Ishikawa (cell line): Measurements from ENCODE around the gene IGFBP4.
A peak's percentile ranks its signal among the peaks of the same experiment; 100 is the strongest.

Experiments used
- CEBPB ChIP-seq: IDR thresholded peaks from 2 replicates; pipeline ENCODE4 v1.6.1; 2012
- CREB1 ChIP-seq: IDR thresholded peaks from 2 replicates; pipeline ENCODE4 v1.6.1; 2012; ENCODE audit warnings: low read depth
- EGR1 ChIP-seq: IDR thresholded peaks from 2 replicates; pipeline ENCODE4 v1.6.1; 2012
- EP300 ChIP-seq: IDR thresholded peaks from 2 replicates; pipeline ENCODE4 v1.6.1; 2012; ENCODE audit warnings: borderline replicate concordance
- FOXM1 ChIP-seq: IDR thresholded peaks from 2 replicates; pipeline ENCODE4 v1.6.1; 2012; ENCODE audit warnings: low read depth, borderline replicate concordance
- MAX ChIP-seq: IDR thresholded peaks from 2 replicates; pipeline ENCODE4 v1.6.1; 2012
- NFIC ChIP-seq: IDR thresholded peaks from 2 replicates; pipeline ENCODE4 v1.6.1; 2012
- RAD21 ChIP-seq: IDR thresholded peaks from 2 replicates; pipeline ENCODE4 v1.6.1; 2012; ENCODE audit warnings: low read depth
- REST ChIP-seq: IDR thresholded peaks from 2 replicates; pipeline ENCODE4 v1.6.1; 2012; ENCODE audit warnings: low read depth, mild to moderate bottlenecking
- TAF1 ChIP-seq: IDR thresholded peaks from 2 replicates; pipeline ENCODE4 v1.6.1; 2012; ENCODE audit warnings: low read depth, mild to moderate bottlenecking
- TCF12 ChIP-seq: IDR thresholded peaks from 2 replicates; pipeline ENCODE4 v1.6.1; 2012; ENCODE audit warnings: low read depth
- TEAD4 ChIP-seq: IDR thresholded peaks from 2 replicates; pipeline ENCODE4 v1.6.1; 2012
- USF1 ChIP-seq: IDR thresholded peaks from 2 replicates; pipeline ENCODE4 v1.6.1; 2012
- YY1 ChIP-seq: IDR thresholded peaks from 2 replicates; pipeline ENCODE4 v1.6.1; 2012; ENCODE audit warnings: low read depth
- ZBTB7A ChIP-seq: IDR thresholded peaks from 2 replicates; pipeline ENCODE4 v1.6.1; 2012; ENCODE audit warnings: low read depth

The IGFBP4 gene

GRCh38 chr17:40486522-40487370, 43.5 kb downstream of the IGFBP4 start:
- TF ChIP-seq USF1 (no peak), TAF1 (no peak), TEAD4 (peak; percentile 91), CREB1 (no peak), RAD21 (no peak; the same call in 1 of the 2 replicates), TCF12 (peak; percentile 84), CEBPB (peak; percentile 95), NFIC (peak; percentile 94), YY1 (0 out of 2 replicates have a peak, but pooled peaks have one; percentile 42), EP300 (peak; percentile 79; the same call in 1 of the 2 replicates), FOXM1 (peak; percentile 59)

GRCh38 chr17:40487371-40488020, 44.2 kb downstream of the IGFBP4 start:
- no peak for TF ChIP-seq EGR1
- no peak for TF ChIP-seq MAX
- 0 out of 2 replicates have a peak, but pooled peaks have one; percentile 9 for TF ChIP-seq ZBTB7A

GRCh38 chr17:40490289-40490853, 47.1 kb downstream of the IGFBP4 start:
- TF ChIP-seq NFIC (peak; percentile 35; the same call in 1 of the 2 replicates), CREB1 (no peak), EGR1 (no peak), TAF1 (no peak; the same call in 1 of the 2 replicates), FOXM1 (no peak), REST (no peak), MAX (no peak), TCF12 (no peak), EP300 (no peak), USF1 (0 out of 2 replicates have a peak, but pooled peaks have one; percentile 37), TEAD4 (peak; percentile 31; the same call in 1 of the 2 replicates), ZBTB7A (no peak; the same call in 1 of the 2 replicates), CEBPB (peak; percentile 88), RAD21 (no peak), YY1 (no peak)

GRCh38 chr17:40490982-40491381, 47.7 kb downstream of the IGFBP4 start:
- no peak for TF ChIP-seq USF1
- TF ChIP-seq ZBTB7A: no peak
- TF ChIP-seq FOXM1: no peak
- TF ChIP-seq CREB1: no peak
- TF ChIP-seq TAF1: no peak
- no peak for TF ChIP-seq YY1
- TF ChIP-seq NFIC: no peak
- TF ChIP-seq REST: no peak
- TF ChIP-seq EP300: no peak
- TF ChIP-seq CEBPB: no peak

- TF ChIP-seq USF1 (no peak), CREB1 (no peak), EGR1 (no peak), EP300 (no peak), NFIC (no peak), ZBTB7A (no peak), YY1 (no peak), TAF1 (no peak), FOXM1 (no peak), RAD21 (no peak), CEBPB (no peak), REST (no peak), TCF12 (no peak), MAX (no peak)
Observed at GRCh38 chr17:40491486-40491885, 48.2 kb downstream of the IGFBP4 start.
